Upper lobe of left lung (tissue), 4 donors: ENCODE results near the gene ATCAY.

Source experiments
- EP300 ChIP-seq, 4 donors: sonication (generic); formaldehyde crosslinking; IDR thresholded peaks; one replicate each; pipeline ENCODE4 v1.5.1; 2017; ENCODE audit warnings: antibody characterized with exemption in 4 of 4, control low read depth in 2 of 4
- POLR2AphosphoS5 ChIP-seq, 2 donors: sonication (generic); formaldehyde crosslinking; IDR thresholded peaks; one replicate each; pipeline ENCODE4 v1.5.1; 2017; ENCODE audit warnings: antibody characterized with exemption in 2 of 2
- TF ChIP-seq, protein P1 (sequence below), 6 experiments: fragments of 450-650 bp in 4 of 6; fragments of 200-600 bp in 2 of 6; sonication (generic) in 2 of 6; IDR thresholded peaks; one replicate each; pipeline ENCODE4 v1.5.1; 2016 to 2019; ENCODE audit warnings: antibody characterized with exemption in 6 of 6

DNA sequence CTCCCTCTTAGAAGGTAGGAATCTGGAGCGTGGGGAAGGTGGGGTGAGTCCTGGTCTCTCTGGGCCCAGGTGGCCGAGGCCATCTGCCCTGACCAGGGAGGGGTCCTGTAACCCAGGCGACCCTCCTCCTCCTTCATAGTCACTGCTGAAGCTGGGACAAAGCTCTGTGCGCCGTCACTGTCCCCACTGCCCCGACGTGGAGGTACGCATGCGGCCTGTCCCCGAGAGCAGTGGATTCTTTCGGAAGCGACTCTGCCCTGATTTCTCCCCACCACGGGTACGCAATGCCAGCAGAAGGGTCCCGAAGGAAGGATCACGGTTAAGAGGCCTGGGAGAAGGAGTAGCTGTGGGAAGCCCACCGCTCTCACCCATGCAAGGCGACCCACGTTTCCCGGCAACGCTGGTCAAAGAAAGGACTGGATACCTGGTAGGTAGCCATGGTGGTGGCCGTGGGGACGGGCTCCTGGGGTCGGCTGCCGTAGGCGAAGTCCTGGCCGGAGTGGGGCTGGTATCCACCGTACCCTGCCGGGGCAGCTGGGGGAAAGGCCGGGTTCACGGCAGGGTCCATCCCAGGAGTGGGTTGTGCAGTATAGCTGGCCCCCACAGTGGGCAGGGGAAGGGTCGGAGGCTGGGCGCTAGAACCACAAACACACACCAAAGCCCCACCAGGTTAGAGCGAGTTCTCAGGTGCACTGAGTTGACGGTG, 46.0 kb upstream of the ATCAY start:
- TF ChIP-seq, protein P1, sequence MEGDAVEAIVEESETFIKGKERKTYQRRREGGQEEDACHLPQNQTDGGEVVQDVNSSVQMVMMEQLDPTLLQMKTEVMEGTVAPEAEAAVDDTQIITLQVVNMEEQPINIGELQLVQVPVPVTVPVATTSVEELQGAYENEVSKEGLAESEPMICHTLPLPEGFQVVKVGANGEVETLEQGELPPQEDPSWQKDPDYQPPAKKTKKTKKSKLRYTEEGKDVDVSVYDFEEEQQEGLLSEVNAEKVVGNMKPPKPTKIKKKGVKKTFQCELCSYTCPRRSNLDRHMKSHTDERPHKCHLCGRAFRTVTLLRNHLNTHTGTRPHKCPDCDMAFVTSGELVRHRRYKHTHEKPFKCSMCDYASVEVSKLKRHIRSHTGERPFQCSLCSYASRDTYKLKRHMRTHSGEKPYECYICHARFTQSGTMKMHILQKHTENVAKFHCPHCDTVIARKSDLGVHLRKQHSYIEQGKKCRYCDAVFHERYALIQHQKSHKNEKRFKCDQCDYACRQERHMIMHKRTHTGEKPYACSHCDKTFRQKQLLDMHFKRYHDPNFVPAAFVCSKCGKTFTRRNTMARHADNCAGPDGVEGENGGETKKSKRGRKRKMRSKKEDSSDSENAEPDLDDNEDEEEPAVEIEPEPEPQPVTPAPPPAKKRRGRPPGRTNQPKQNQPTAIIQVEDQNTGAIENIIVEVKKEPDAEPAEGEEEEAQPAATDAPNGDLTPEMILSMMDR (IDR thresholded peaks at IDR 0.05), result no peak
- no peak for TF ChIP-seq POLR2AphosphoS5 (IDR thresholded peaks at IDR 0.05)
- no peak for TF ChIP-seq EP300 (IDR thresholded peaks at IDR 0.05)
